ENCODE results near the gene ATXN1. TPM values are rescaled to one million over a fixed set of nuclear protein-coding genes. Genes with fewer than 3 reads are reported as not detected.
A peak's percentile ranks its signal among the peaks of the same experiment; 100 is the strongest.

ATXN1 gene
- total RNA-seq, 1 donor from 2014 or later: 107 TPM

DNA sequence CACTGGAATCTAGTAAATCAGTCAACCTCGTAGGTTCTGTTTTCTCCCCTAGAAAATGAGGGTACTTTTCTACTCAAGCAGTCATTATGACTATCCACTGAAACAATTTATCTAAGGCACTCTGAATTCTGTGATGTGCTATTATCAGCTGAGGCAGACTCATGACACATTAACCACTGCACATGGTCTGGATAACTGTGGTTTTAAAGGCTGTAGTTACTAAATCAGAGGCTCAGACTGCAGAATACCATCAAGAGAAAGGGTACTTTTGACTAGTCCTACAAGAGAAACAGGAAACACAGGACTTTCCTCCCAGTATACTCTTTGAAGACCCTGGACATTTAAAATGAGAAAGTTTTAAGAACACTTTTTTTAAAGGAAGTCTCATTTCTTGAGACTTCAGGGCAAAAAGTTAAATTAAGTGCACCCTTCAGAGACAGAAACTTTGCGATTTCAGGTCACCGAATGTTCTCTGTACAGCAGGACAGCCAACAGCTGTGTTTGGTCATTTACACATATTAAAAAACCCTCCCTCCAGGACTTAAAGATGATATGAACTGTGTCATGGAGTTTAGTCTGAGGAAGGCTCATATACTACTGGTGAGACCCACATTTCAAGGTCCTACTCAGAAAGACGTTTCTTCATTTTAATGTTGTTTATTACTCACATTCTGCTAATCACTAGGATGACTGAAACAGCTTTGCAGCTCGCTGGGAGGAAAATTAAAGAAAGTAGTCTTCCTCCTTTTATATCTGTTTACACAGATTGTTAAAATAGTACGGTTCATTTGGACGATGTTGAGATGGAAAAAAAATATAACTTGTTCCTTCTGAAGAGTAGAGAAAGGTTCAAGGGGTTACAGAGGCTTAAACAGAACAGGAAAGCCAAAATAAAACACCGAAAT, 19.9 kb downstream of the ATXN1 start:
- Mint-ChIP-seq H3K4me3 (peak overlapping the region; percentile 42), H3K27me3 (ENCODE audit: insufficient read depth) (no peaks in the 10 kb centered on the region), H3K9me3 (no peaks in the 10 kb centered on the region), H3K27ac (peak overlapping the region; percentile 68), H3K4me1 (ENCODE audit: low read depth) (peaks cover 73% of the 10 kb centered on the region), H3K36me3 (ENCODE audit: low read depth) (peaks cover 74% of the 10 kb centered on the region)
- no peak for DNase-seq (ENCODE audit: low spot score)
- intact Hi-C loops (cut with micrococcal nuclease): loop anchor here (1.0 kb wide), 3 partner anchors 10 to 29 kb away; no protein-coding TSS in a partner anchor

- H3K4me1 Mint-ChIP-seq (ENCODE audit: low read depth): peaks cover 73% of the 10 kb centered on the region
- no peaks in the 10 kb centered on the region for H3K9me3 Mint-ChIP-seq
- peaks cover 71% of the 10 kb centered on the region for H3K36me3 Mint-ChIP-seq (ENCODE audit: low read depth)
- intact Hi-C loops (cut with micrococcal nuclease): no loop called here
- H3K4me3 Mint-ChIP-seq: no peak overlapping the region
- H3K27me3 Mint-ChIP-seq (ENCODE audit: insufficient read depth): no peaks in the 10 kb centered on the region
- DNase-seq (ENCODE audit: low spot score): no peak
- H3K27ac Mint-ChIP-seq: peak overlapping the region; percentile 31
Observed at GRCh38 chr6:16740097-16740496, 21.2 kb downstream of the ATXN1 start.

DNA sequence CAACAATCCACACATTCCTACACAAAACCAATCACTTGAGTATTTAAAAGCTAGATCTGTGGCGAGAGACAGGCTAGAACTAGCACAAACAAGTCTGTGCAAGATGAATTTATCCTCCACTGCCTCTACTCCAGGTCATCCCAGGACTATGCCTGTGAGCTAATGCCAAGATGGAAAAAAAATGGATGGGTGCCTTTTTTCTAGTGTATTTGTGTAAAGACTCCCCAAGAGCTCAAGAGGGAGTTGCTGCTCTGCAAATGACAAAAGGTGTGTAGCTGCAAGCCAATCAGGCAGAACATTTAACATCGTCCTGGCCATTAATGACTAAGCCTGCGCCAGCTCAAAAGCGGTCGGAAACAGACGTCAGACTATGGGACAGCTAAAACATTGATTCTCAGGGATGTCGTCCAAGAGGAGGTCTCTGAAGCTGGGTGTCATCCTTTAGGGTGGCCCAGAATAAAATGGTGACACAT, 21.9 kb downstream of the ATXN1 start:
- Mint-ChIP-seq H3K4me1 (ENCODE audit: low read depth) (peaks cover 71% of the 10 kb centered on the region), H3K27me3 (ENCODE audit: insufficient read depth) (no peaks in the 10 kb centered on the region)

DNA sequence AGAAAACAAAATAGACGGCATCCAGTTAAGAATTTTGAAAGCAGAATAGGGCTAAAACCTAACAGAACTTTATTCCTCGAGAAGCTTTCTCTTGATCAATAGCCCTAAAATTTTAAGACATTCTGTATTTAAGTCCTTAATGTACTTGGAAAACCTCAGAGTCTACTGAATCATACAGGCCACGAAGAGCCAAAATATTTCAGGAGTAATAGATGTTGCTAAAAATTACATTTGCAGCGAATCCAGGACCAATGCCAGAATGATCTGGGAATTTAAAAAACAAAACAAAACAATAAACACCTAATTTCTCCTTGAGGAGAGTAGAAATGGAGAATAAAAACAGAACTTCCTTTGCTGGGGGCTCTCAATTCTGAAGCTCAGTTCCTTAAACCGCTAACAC, 23.3 kb downstream of the ATXN1 start:
- no peaks in the 10 kb centered on the region for H3K9me3 Mint-ChIP-seq
- no peak overlapping the region for H3K4me3 Mint-ChIP-seq
- no peak for DNase-seq (ENCODE audit: low spot score)
- no peak overlapping the region for H3K27ac Mint-ChIP-seq
- peaks cover 68% of the 10 kb centered on the region for H3K4me1 Mint-ChIP-seq (ENCODE audit: low read depth)
- H3K27me3 Mint-ChIP-seq (ENCODE audit: insufficient read depth): no peaks in the 10 kb centered on the region
- intact Hi-C loops (cut with micrococcal nuclease): no loop called here
- peaks cover 66% of the 10 kb centered on the region for H3K36me3 Mint-ChIP-seq (ENCODE audit: low read depth)

More for the DNA sequence above, 21.9 kb downstream of the ATXN1 start:
- Mint-ChIP-seq H3K4me3 (no peak overlapping the region), H3K9me3 (no peaks in the 10 kb centered on the region), H3K36me3 (ENCODE audit: low read depth) (peaks cover 70% of the 10 kb centered on the region), H3K27ac (no peak overlapping the region)
- intact Hi-C loops (cut with micrococcal nuclease): no loop called here
- no peak for DNase-seq (ENCODE audit: low spot score)

GRCh38 chr6:16736856-16737775, 24.1 kb downstream of the ATXN1 start:
- no peak for DNase-seq (ENCODE audit: low spot score)
- intact Hi-C loops (cut with micrococcal nuclease): no loop called here
- Mint-ChIP-seq H3K27me3 (ENCODE audit: insufficient read depth) (no peaks in the 10 kb centered on the region), H3K27ac (peak overlapping the region; percentile 36), H3K9me3 (no peaks in the 10 kb centered on the region), H3K4me3 (no peak overlapping the region), H3K4me1 (ENCODE audit: low read depth) (peaks cover 68% of the 10 kb centered on the region), H3K36me3 (ENCODE audit: low read depth) (peaks cover 62% of the 10 kb centered on the region)

- Mint-ChIP-seq H3K4me3 (no peak overlapping the region), H3K9me3 (no peaks in the 10 kb centered on the region), H3K27ac (no peak overlapping the region), H3K4me1 (ENCODE audit: low read depth) (peaks cover 66% of the 10 kb centered on the region), H3K36me3 (ENCODE audit: low read depth) (peaks cover 57% of the 10 kb centered on the region), H3K27me3 (ENCODE audit: insufficient read depth) (no peaks in the 10 kb centered on the region)
- no peak for DNase-seq (ENCODE audit: low spot score)
- intact Hi-C loops (cut with micrococcal nuclease): no loop called here
Observed at GRCh38 chr6:16735014-16735413, 26.2 kb downstream of the ATXN1 start.

DNA sequence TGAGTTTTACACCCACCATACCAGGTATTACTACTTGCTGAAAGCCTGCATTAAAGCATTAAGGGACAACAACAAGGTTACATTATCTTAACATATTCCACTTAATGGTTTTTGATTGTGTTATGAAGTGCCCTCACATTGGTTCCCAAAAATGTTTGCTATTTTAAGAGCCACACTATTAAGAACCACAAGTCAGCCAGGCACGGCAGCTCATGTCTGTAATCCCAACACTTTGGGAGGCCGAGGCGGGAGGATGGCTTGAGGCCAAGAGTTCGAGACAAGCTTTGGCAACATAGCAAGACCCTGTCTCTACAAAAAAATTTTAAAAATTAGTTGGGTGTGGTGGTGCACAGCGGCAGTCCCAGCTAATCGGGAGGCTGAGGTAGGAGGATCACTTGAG, 28.2 kb downstream of the ATXN1 start:
- no peak overlapping the region for H3K4me3 Mint-ChIP-seq
- H3K9me3 Mint-ChIP-seq: no peaks in the 10 kb centered on the region
- intact Hi-C loops (cut with micrococcal nuclease): no loop called here
- peaks cover 44% of the 10 kb centered on the region for H3K36me3 Mint-ChIP-seq (ENCODE audit: low read depth)
- DNase-seq (ENCODE audit: low spot score): no peak
- peaks cover 76% of the 10 kb centered on the region for H3K4me1 Mint-ChIP-seq (ENCODE audit: low read depth)
- peak overlapping the region; percentile 89 for H3K27ac Mint-ChIP-seq
- no peaks in the 10 kb centered on the region for H3K27me3 Mint-ChIP-seq (ENCODE audit: insufficient read depth)

GRCh38 chr6:16731478-16732051, 29.7 kb downstream of the ATXN1 start:
- intact Hi-C loops (cut with micrococcal nuclease): loop anchor here (1.0 kb wide), 7 partner anchors 10 to 411 kb away; no protein-coding TSS in a partner anchor
- DNase-seq (ENCODE audit: low spot score): peak; percentile 36
- H3K4me3 Mint-ChIP-seq: peak overlapping the region; percentile 51

GRCh38 chr6:16730738-16731477, 30.4 kb downstream of the ATXN1 start:
- Mint-ChIP-seq H3K4me3 (peak overlapping the region; percentile 62), H3K36me3 (ENCODE audit: low read depth) (peaks cover 28% of the 10 kb centered on the region), H3K4me1 (ENCODE audit: low read depth) (peaks cover 75% of the 10 kb centered on the region), H3K9me3 (no peaks in the 10 kb centered on the region), H3K27ac (peak overlapping the region; percentile 89), H3K27me3 (ENCODE audit: insufficient read depth) (no peaks in the 10 kb centered on the region)
- intact Hi-C loops (cut with micrococcal nuclease): loop anchor here (1.0 kb wide), 7 partner anchors 10 to 411 kb away; no protein-coding TSS in a partner anchor
- DNase-seq (ENCODE audit: low spot score): no peak

More at GRCh38 chr6:16731478-16732051, 29.7 kb downstream of the ATXN1 start:
- Mint-ChIP-seq H3K27ac (peak overlapping the region; percentile 89), H3K27me3 (ENCODE audit: insufficient read depth) (no peaks in the 10 kb centered on the region), H3K4me1 (ENCODE audit: low read depth) (peaks cover 71% of the 10 kb centered on the region), H3K9me3 (no peaks in the 10 kb centered on the region), H3K36me3 (ENCODE audit: low read depth) (peaks cover 32% of the 10 kb centered on the region)

- intact Hi-C loops (cut with micrococcal nuclease): no loop called here
- no peak for DNase-seq (ENCODE audit: low spot score)
- peak overlapping the region; percentile 62 for H3K4me3 Mint-ChIP-seq
- H3K9me3 Mint-ChIP-seq: no peaks in the 10 kb centered on the region
- no peaks in the 10 kb centered on the region for H3K27me3 Mint-ChIP-seq (ENCODE audit: insufficient read depth)
- H3K36me3 Mint-ChIP-seq (ENCODE audit: low read depth): peaks cover 38% of the 10 kb centered on the region
- H3K27ac Mint-ChIP-seq: peak overlapping the region; percentile 84
- peaks cover 87% of the 10 kb centered on the region for H3K4me1 Mint-ChIP-seq (ENCODE audit: low read depth)
Observed at GRCh38 chr6:16729744-16730143, 31.5 kb downstream of the ATXN1 start.

DNA sequence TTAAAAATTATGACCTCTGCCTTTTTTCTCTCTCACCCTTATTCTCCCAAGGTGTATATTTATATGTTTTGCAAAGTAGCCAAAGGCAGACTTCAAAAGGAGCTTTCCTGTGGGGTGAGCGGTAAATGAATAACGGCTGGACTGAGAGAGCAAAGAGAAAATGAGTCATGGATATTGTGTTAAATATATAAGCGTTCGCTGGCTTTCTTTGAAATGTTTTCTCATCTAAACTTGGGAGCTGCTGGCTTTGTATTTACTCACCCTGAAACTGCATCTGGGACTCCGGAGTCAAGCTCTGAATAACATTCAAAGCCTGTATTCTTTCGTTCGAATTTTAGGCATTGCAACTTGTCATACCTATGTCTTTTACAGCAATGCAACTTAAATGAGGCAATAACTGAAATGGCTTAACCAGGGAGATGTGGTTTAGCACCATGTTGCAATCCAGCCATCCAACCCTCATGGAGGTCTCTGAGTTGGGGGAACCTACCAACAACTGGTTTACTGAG, 32.0 kb downstream of the ATXN1 start:
- peak overlapping the region; percentile 84 for H3K27ac Mint-ChIP-seq
- intact Hi-C loops (cut with micrococcal nuclease): no loop called here
- no peaks in the 10 kb centered on the region for H3K9me3 Mint-ChIP-seq
- peaks cover 88% of the 10 kb centered on the region for H3K4me1 Mint-ChIP-seq (ENCODE audit: low read depth)
- H3K4me3 Mint-ChIP-seq: peak overlapping the region; percentile 62
- H3K27me3 Mint-ChIP-seq (ENCODE audit: insufficient read depth): no peaks in the 10 kb centered on the region
- H3K36me3 Mint-ChIP-seq (ENCODE audit: low read depth): peaks cover 36% of the 10 kb centered on the region
- DNase-seq (ENCODE audit: low spot score): no peak

Measured in activated T-helper 1 cell treated with anti-CD3 and anti-CD28 coated beads, Interleukin-12 subunit alpha, Interleukin-12 subunit beta, Interleukin-2, Interleukin-4 antibody, amounts not matched to agents 30 ng/mL and 10 ng/mL and 1 ng/mL, durations not matched to agents 14 hours and 24 hours and 36 hours (primary cell).